HG03457 (cell line): ENCODE measurements around the gene PRELP.

Source experiments
- ATAC-seq: cut with Tn5 transposase; IDR thresholded peaks from one replicate; pipeline ENCODE4 v1.9.1; 2021; ENCODE audit warnings: moderate number of reproducible peaks; ENCODE audit not compliant: unreplicated experiment

The PRELP gene

GRCh38 chr1:203476216-203476814, 709 bp downstream of the PRELP start:
- ATAC-seq: no peak

- no peak for ATAC-seq
These were observed 2.1 kb downstream of the PRELP start for GRCh38 chr1:203477748-203478147.

- no peak for ATAC-seq
These were observed 2.6 kb downstream of the PRELP start for GRCh38 chr1:203478231-203478630.

GRCh38 chr1:203478986-203479385, 3.4 kb downstream of the PRELP start:
- no peak for ATAC-seq

GRCh38 chr1:203479646-203480045, 4.0 kb downstream of the PRELP start:
- ATAC-seq: no peak

- ATAC-seq: no peak
These were observed 4.5 kb downstream of the PRELP start for GRCh38 chr1:203480084-203480483.

GRCh38 chr1:203480525-203481084, 5.0 kb downstream of the PRELP start:
- ATAC-seq: no peak

GRCh38 chr1:203481196-203481595, 5.6 kb downstream of the PRELP start:
- ATAC-seq: no peak

- no peak for ATAC-seq
These were observed 11.2 kb downstream of the PRELP start for GRCh38 chr1:203486618-203487370.

GRCh38 chr1:203488539-203488938, 12.9 kb downstream of the PRELP start:
- ATAC-seq: no peak

- ATAC-seq: no peak
These were observed 15.0 kb downstream of the PRELP start for GRCh38 chr1:203490607-203491006.

GRCh38 chr1:203491664-203492063, 16.1 kb downstream of the PRELP start:
- no peak for ATAC-seq

- no peak for ATAC-seq
These were observed 16.6 kb downstream of the PRELP start for GRCh38 chr1:203492082-203492747.

- ATAC-seq: no peak
These were observed 17.1 kb downstream of the PRELP start for GRCh38 chr1:203492748-203493130.

- no peak for ATAC-seq
These were observed 18.3 kb downstream of the PRELP start, which contains the start of gene OPTC for GRCh38 chr1:203493901-203494300. Gene OPTC, plus strand, starts transcription at chr1:203494153. Its CDS starts 1,853 bp downstream, at chr1:203496006.

- ATAC-seq: no peak
These were observed 20.2 kb downstream of the PRELP start for GRCh38 chr1:203495845-203496244.

GRCh38 chr1:203497269-203497777, 21.7 kb downstream of the PRELP start:
- no peak for ATAC-seq

- no peak for ATAC-seq
These were observed 24.2 kb downstream of the PRELP start for GRCh38 chr1:203499643-203500278.

- no peak for ATAC-seq
These were observed 24.7 kb downstream of the PRELP start for GRCh38 chr1:203500279-203500678.

GRCh38 chr1:203503836-203504235, 28.2 kb downstream of the PRELP start:
- ATAC-seq: no peak
